ENCODE measurements around the gene RHOJ. TPM values are rescaled to one million over a fixed set of nuclear protein-coding genes. Genes with fewer than 3 reads are reported as not detected.

RHOJ gene
- total and polyA plus RNA-seq, 10 of the 15 experiments (the other 5 are each of a cell fraction or from before 2014, with no cell fraction given) = not detected

DNA sequence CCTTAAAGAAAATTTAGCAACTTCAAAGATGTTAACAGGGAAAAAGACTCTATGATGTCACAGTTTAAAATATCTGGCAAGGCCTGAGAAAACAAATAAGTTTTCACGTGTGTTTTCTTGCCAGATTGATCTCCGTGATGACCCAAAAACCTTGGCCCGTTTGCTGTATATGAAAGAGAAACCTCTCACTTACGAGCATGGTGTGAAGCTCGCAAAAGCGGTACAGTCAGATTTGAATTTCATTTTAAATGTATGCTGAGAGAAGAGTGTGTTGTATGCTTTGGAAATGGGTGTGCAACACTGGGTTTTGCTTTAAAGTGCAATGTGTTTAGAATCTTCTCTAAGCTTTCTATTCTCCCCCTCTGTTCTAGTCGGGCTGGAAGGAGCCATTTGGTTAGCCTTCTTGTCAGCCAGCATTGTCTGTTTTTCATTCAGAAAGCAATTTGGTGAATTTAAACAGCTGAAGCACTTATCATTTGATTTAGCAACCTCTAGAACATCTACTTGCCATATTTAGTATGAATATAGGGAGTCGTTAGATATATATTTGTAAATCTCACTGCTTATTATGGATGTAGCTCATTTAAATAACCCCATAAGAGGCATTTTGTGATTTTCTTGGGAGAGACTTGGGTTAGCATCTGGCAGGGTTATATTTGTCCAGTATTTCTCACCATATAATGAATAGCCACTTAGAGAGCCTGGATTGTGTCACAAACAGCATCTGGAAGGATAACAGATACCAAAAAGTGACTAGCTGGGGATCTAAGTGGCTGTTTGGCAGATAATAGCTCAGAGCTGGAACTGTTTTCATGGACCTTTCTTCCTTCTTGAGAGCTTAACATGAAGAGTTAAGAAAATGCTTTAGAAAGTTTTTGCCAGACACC is 79.0 kb downstream of the RHOJ start (continued):
- TF ChIP-seq ZNF24 (IDR thresholded peaks at IDR 0.05) (no peak), MTA2 (IDR thresholded peaks at IDR 0.05; ENCODE audit: low read depth) (no peak), KDM1A (IDR thresholded peaks at IDR 0.05; ENCODE audit: borderline replicate concordance) (no peak), RELA (IDR thresholded peaks at IDR 0.05; ENCODE audit: borderline replicate concordance, partially characterized antibody) (no peak), KLF5 (IDR thresholded peaks at IDR 0.05; ENCODE audit: partially characterized antibody) (no peak), BHLHE40 (IDR thresholded peaks at IDR 0.05; ENCODE audit: borderline replicate concordance in 1 of 2, low read depth in 2 of 2, low read length in 1 of 2) (no peak), EGR1 (IDR thresholded peaks at IDR 0.05; ENCODE audit: borderline replicate concordance in 1 of 2, low read depth in 2 of 2, low read length in 2 of 2) (no peak), ATF7 (IDR thresholded peaks at IDR 0.05; ENCODE audit: low read depth) (no peak)
- TF ChIP-seq, protein P1, sequence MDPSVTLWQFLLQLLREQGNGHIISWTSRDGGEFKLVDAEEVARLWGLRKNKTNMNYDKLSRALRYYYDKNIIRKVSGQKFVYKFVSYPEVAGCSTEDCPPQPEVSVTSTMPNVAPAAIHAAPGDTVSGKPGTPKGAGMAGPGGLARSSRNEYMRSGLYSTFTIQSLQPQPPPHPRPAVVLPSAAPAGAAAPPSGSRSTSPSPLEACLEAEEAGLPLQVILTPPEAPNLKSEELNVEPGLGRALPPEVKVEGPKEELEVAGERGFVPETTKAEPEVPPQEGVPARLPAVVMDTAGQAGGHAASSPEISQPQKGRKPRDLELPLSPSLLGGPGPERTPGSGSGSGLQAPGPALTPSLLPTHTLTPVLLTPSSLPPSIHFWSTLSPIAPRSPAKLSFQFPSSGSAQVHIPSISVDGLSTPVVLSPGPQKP (IDR thresholded peaks at IDR 0.05; ENCODE audit: low read depth, low read length) = no peak
- TF ChIP-seq, protein P2, sequence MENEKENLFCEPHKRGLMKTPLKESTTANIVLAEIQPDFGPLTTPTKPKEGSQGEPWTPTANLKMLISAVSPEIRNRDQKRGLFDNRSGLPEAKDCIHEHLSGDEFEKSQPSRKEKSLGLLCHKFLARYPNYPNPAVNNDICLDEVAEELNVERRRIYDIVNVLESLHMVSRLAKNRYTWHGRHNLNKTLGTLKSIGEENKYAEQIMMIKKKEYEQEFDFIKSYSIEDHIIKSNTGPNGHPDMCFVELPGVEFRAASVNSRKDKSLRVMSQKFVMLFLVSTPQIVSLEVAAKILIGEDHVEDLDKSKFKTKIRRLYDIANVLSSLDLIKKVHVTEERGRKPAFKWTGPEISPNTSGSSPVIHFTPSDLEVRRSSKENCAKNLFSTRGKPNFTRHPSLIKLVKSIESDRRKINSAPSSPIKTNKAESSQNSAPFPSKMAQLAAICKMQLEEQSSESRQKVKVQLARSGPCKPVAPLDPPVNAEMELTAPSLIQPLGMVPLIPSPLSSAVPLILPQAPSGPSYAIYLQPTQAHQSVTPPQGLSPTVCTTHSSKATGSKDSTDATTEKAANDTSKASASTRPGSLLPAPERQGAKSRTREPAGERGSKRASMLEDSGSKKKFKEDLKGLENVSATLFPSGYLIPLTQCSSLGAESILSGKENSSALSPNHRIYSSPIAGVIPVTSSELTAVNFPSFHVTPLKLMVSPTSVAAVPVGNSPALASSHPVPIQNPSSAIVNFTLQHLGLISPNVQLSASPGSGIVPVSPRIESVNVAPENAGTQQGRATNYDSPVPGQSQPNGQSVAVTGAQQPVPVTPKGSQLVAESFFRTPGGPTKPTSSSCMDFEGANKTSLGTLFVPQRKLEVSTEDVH (IDR thresholded peaks at IDR 0.05; ENCODE audit: low read depth, partially characterized antibody) = no peak
